Thyroid gland (tissue), 4 donors: Measurements from ENCODE around the gene PTPRG.

Experiments used
- POLR2A ChIP-seq, 2 donors: fragments of 450-650 bp; IDR thresholded peaks; one replicate each; pipeline ENCODE4 v1.6.1; 2017; ENCODE audit warnings: antibody characterized with exemption in 2 of 2, mild to moderate bottlenecking in 2 of 2, moderate library complexity in 1 of 2
- TF ChIP-seq, protein P1 (sequence below), 6 experiments: fragments of 200-600 bp in 3 of 6; fragments of 450-650 bp in 3 of 6; sonication (generic) in 3 of 6; IDR thresholded peaks; one replicate each; pipeline ENCODE4 v1.5.1; 2016 to 2019; ENCODE audit warnings: antibody characterized with exemption in 6 of 6, mild to moderate bottlenecking in 2 of 6, inconsistent platforms in 1 of 6, moderate library complexity in 1 of 6

DNA sequence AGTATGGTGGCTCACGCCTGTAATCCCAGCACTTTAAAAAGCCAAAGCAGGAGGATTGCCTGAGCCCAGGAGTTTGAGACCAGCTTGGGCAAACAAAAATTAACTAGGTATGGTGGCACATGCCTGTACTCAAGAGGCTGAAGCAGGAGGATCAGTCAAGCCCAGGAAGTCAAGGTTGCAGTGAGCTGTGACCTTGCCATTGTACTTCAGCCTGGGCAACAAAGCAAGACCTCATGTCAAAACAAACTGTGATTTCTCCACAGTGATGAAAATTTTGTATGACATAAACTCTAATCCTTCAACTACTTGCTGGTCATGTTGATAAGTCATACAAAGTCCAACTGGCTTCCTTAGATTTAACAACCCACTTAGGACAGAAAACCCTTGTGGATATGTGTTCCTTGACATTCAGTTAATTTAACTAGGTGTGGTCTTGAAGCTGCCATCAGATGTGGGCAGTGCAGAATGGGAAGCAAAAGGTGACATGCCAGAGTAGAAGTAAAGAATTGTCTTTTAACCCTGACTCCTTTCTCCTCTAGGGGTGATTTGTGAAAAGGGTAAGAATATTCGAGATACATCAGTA is 263.3 kb downstream of the PTPRG start:
- TF ChIP-seq, protein P1, sequence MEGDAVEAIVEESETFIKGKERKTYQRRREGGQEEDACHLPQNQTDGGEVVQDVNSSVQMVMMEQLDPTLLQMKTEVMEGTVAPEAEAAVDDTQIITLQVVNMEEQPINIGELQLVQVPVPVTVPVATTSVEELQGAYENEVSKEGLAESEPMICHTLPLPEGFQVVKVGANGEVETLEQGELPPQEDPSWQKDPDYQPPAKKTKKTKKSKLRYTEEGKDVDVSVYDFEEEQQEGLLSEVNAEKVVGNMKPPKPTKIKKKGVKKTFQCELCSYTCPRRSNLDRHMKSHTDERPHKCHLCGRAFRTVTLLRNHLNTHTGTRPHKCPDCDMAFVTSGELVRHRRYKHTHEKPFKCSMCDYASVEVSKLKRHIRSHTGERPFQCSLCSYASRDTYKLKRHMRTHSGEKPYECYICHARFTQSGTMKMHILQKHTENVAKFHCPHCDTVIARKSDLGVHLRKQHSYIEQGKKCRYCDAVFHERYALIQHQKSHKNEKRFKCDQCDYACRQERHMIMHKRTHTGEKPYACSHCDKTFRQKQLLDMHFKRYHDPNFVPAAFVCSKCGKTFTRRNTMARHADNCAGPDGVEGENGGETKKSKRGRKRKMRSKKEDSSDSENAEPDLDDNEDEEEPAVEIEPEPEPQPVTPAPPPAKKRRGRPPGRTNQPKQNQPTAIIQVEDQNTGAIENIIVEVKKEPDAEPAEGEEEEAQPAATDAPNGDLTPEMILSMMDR (IDR thresholded peaks at IDR 0.05) = no peak
- TF ChIP-seq POLR2A (IDR thresholded peaks at IDR 0.05) = no peak
